Mammary epithelial cell (primary cell): ENCODE data around the gene PPP1R13L.

Source experiments
- CTCF ChIP-seq, 2 donors: IDR thresholded peaks in 1 of 2; conservative IDR thresholded peaks in 1 of 2; 2 replicates each; pipeline ENCODE4 v1.5.1; 2011 to 2012; ENCODE audit warnings: inconsistent platforms in 2 of 2, low read length in 2 of 2, mild to moderate bottlenecking in 2 of 2, control low read depth in 1 of 2, low read depth in 1 of 2; ENCODE audit not compliant: insufficient read depth in 1 of 2; ENCODE audit errors: extremely low read depth in 1 of 2
- EZH2 ChIP-seq: IDR thresholded peaks from 2 replicates; pipeline ENCODE4 v1.6.1; 2012; ENCODE audit warnings: low read length, inconsistent platforms, borderline replicate concordance

- TF ChIP-seq CTCF (conservative IDR thresholded peaks at IDR 0.05 in 1 of 2, IDR thresholded peaks at IDR 0.05 in 1 of 2; ENCODE audit: extremely low read depth in 1 of 2, insufficient read depth in 1 of 2, low read depth in 1 of 2, low read length in 2 of 2) = no peak
- no peak for TF ChIP-seq EZH2
Measured at GRCh38 chr19:45450012-45450333, 45.1 kb upstream of the PPP1R13L start.
